Transverse colon (tissue), 4 donors: ENCODE measurements around the gene DDT.

Experiments used
- CTCF ChIP-seq, 5 experiments: fragments of 200-600 bp in 3 of 5; fragments of 450-650 bp in 2 of 5; sonication (generic) in 3 of 5; IDR thresholded peaks; 1 replicate in 2 of 5; 2 replicates in 3 of 5; pipeline ENCODE4 v1.5.1; 2016 to 2017; ENCODE audit warnings: antibody characterized with exemption in 5 of 5, inconsistent platforms in 3 of 5, mild to moderate bottlenecking in 2 of 5, moderate library complexity in 1 of 5
- EP300 ChIP-seq: sonication (generic); formaldehyde crosslinking; IDR thresholded peaks from one replicate; pipeline ENCODE4 v1.6.1; 2017; ENCODE audit warnings: antibody characterized with exemption, low read depth
- POLR2A ChIP-seq: fragments of 450-650 bp; IDR thresholded peaks from one replicate; pipeline ENCODE4 v1.6.1; 2016; ENCODE audit warnings: antibody characterized with exemption, mild to moderate bottlenecking, moderate library complexity
- POLR2AphosphoS5 ChIP-seq, 3 donors: sonication (generic); formaldehyde crosslinking; IDR thresholded peaks; one replicate each; pipeline ENCODE4 v1.6.1; 2016; ENCODE audit warnings: antibody characterized with exemption in 3 of 3

- no peak for TF ChIP-seq CTCF (IDR thresholded peaks at IDR 0.05)
- TF ChIP-seq POLR2AphosphoS5 (IDR thresholded peaks at IDR 0.05) = no peak
- TF ChIP-seq POLR2A = no peak
- TF ChIP-seq EP300 = no peak
Observed at GRCh38 chr22:23938328-23939016, 35.8 kb downstream of the DDT start.
